ENCODE data around the gene MAPK4.

- TF ChIP-seq POLR2A (IDR thresholded peaks at IDR 0.05; ENCODE audit: low read depth, low read length) (no peak), CTCF (conservative IDR thresholded peaks at IDR 0.05; ENCODE audit: low read depth, low read length) (no peak), RCOR1 (IDR thresholded peaks at IDR 0.05; ENCODE audit: insufficient replicate concordance, low read length) (no peak), CEBPB (IDR thresholded peaks at IDR 0.05; ENCODE audit: low read depth, low read length) (no peak), BHLHE40 (IDR thresholded peaks at IDR 0.05; ENCODE audit: low read depth, low read length) (no peak)
These were observed 98.7 kb downstream of the MAPK4 start for GRCh38 chr18:50658601-50659000.
